Liver (tissue), 9 donors: ENCODE data around the gene KCNJ15. TPM values are rescaled to one million over a fixed set of nuclear protein-coding genes. Genes with fewer than 3 reads are reported as not detected.

Experiments
- DNase-seq: peaks from one replicate; pipeline ENCODE4 v3.0.0-alpha.2; 2017; ENCODE audit warnings: low spot score
- H3K27ac ChIP-seq, 2 donors: one replicate each; pipeline ENCODE4 v1.7.0; 2013; ENCODE audit warnings: inconsistent platforms in 2 of 2, low read length in 2 of 2, control low read depth in 1 of 2, low read depth in 1 of 2, mild to moderate bottlenecking in 1 of 2
- H3K27me3 ChIP-seq, 4 donors: one replicate each; pipeline versions ENCODE4 v1.6.1 to v1.7.0; 2013; ENCODE audit warnings: low read length in 3 of 4, inconsistent platforms in 1 of 4, mild to moderate bottlenecking in 1 of 4, moderate library complexity in 1 of 4; ENCODE audit not compliant: control insufficient read depth in 4 of 4, insufficient read depth in 4 of 4
- H3K36me3 ChIP-seq, 4 donors: one replicate each; pipeline versions ENCODE4 v1.6.1 to v1.7.0; 2013; ENCODE audit warnings: low read length in 3 of 4, mild to moderate bottlenecking in 3 of 4, low read depth in 1 of 4, moderate library complexity in 1 of 4; ENCODE audit not compliant: control insufficient read depth in 4 of 4, insufficient read depth in 3 of 4
- H3K4me1 ChIP-seq, 4 donors: one replicate each; pipeline versions ENCODE4 v1.6.1 to v1.7.0; 2013; ENCODE audit warnings: low read length in 3 of 4, mild to moderate bottlenecking in 3 of 4, moderate library complexity in 1 of 4; ENCODE audit not compliant: control insufficient read depth in 4 of 4, insufficient read depth in 4 of 4
- H3K4me3 ChIP-seq, 3 donors: one replicate each; pipeline versions ENCODE4 v1.6.1 to v1.7.0; 2013; ENCODE audit warnings: low read length in 3 of 3, control low read depth in 1 of 3, low read depth in 1 of 3, mild to moderate bottlenecking in 1 of 3
- H3K9ac ChIP-seq, 2 donors: one replicate each; pipeline ENCODE4 v1.7.0; 2013; ENCODE audit warnings: low read length in 2 of 2, mild to moderate bottlenecking in 2 of 2, moderate library complexity in 2 of 2, control low read depth in 1 of 2, low read depth in 1 of 2
- H3K9me3 ChIP-seq, 4 donors: one replicate each; pipeline versions ENCODE4 v1.6.1 to v1.7.0; 2013; ENCODE audit warnings: low read length in 3 of 4; ENCODE audit not compliant: control insufficient read depth in 4 of 4
- ATF3 ChIP-seq: IDR thresholded peaks from 2 replicates; pipeline ENCODE4 v1.6.1; 2016; ENCODE audit warnings: antibody characterized with exemption
- CTCF ChIP-seq: fragments of 150-350 bp; IDR thresholded peaks from 2 replicates; pipeline ENCODE4 v1.5.1; 2017; ENCODE audit warnings: improper control_type of control experiment, low read depth, low read length; ENCODE audit not compliant: missing input control
- EGR1 ChIP-seq, 2 donors: IDR thresholded peaks; 2 replicates each; pipeline ENCODE4 v1.6.1; 2016 to 2018; ENCODE audit warnings: antibody characterized with exemption in 2 of 2, low read depth in 2 of 2
- FOXA1 ChIP-seq: IDR thresholded peaks from 2 replicates; pipeline ENCODE4 v1.6.1; 2016; ENCODE audit warnings: antibody characterized with exemption
- FOXA2 ChIP-seq: IDR thresholded peaks from 2 replicates; pipeline ENCODE4 v1.6.1; 2016; ENCODE audit warnings: antibody characterized with exemption
- GABPA ChIP-seq, 2 donors: IDR thresholded peaks in 1 of 2; conservative IDR thresholded peaks in 1 of 2; 2 replicates each; pipeline ENCODE4 v1.6.1; 2016; ENCODE audit warnings: antibody characterized with exemption in 2 of 2, mild to moderate bottlenecking in 1 of 2, moderate library complexity in 1 of 2
- HNF4A ChIP-seq, 2 donors: conservative IDR thresholded peaks; 2 replicates each; pipeline ENCODE4 v1.6.1; 2016; ENCODE audit warnings: antibody characterized with exemption in 2 of 2, mild to moderate bottlenecking in 2 of 2
- HNF4G ChIP-seq: IDR thresholded peaks from 2 replicates; pipeline ENCODE4 v1.6.1; 2016; ENCODE audit warnings: antibody characterized with exemption
- JUND ChIP-seq, 2 donors: IDR thresholded peaks; 2 replicates each; pipeline ENCODE4 v1.6.1; 2016; ENCODE audit warnings: antibody characterized with exemption in 2 of 2
- MAX ChIP-seq: IDR thresholded peaks from 2 replicates; pipeline ENCODE4 v1.6.1; 2016; ENCODE audit warnings: antibody characterized with exemption
- NR2F2 ChIP-seq: IDR thresholded peaks from 2 replicates; pipeline ENCODE4 v1.6.1; 2016; ENCODE audit warnings: antibody characterized with exemption
- RAD21 ChIP-seq, 2 donors: IDR thresholded peaks; 2 replicates each; pipeline ENCODE4 v1.6.1; 2016; ENCODE audit warnings: antibody characterized with exemption in 2 of 2, mild to moderate bottlenecking in 2 of 2
- REST ChIP-seq: IDR thresholded peaks from 2 replicates; pipeline ENCODE4 v1.6.1; 2016; ENCODE audit warnings: antibody characterized with exemption, mild to moderate bottlenecking
- RXRA ChIP-seq, 2 donors: IDR thresholded peaks; 2 replicates each; pipeline ENCODE4 v1.6.1; 2017 to 2018; ENCODE audit warnings: antibody characterized with exemption in 2 of 2, mild to moderate bottlenecking in 1 of 2
- SP1 ChIP-seq: IDR thresholded peaks from 2 replicates; pipeline ENCODE4 v1.6.1; 2018; ENCODE audit warnings: antibody characterized with exemption, mild to moderate bottlenecking
- TAF1 ChIP-seq: conservative IDR thresholded peaks from 2 replicates; pipeline ENCODE4 v1.6.1; 2016; ENCODE audit warnings: antibody characterized with exemption, mild to moderate bottlenecking
- YY1 ChIP-seq: IDR thresholded peaks from 2 replicates; pipeline ENCODE4 v1.6.1; 2016; ENCODE audit warnings: antibody characterized with exemption, mild to moderate bottlenecking
- ZBTB33 ChIP-seq: IDR thresholded peaks from 2 replicates; pipeline ENCODE4 v1.6.1; 2016; ENCODE audit warnings: antibody characterized with exemption
- WGBS: extraction: QIAGEN DNeasy Blood & Tissue Kit; methylation state at CpG from one replicate; pipeline ENCODE4 v1.1.7; 2013; 5-methylcytosine and 5-hydroxymethylcytosine counted together
- polyA plus RNA-seq, 2 donors: library from polyadenylated mRNA; stranded (reverse) in 1 of 2; unstranded in 1 of 2; fragments of 200-250 nt in 1 of 2; fragments of >200 nt in 1 of 2; fragmentation: Nextera tagmentation in 1 of 2; extraction: Ambion mirVana in 1 of 2; gene quantifications; one replicate each; pipeline versions ENCODE4 v1.2.1 to v1.2.3, GENCODE V29; 2013 to 2015
- total RNA-seq, 2 donors: library from RNA; depleted of rRNA; stranded (reverse); fragments of >200 nt; gene quantifications; one replicate each; pipeline ENCODE4 v1.2.3, GENCODE V29; 2014
- donor health status: healthy.
- donor health status: healthy.
- donor health status: healthy.
- donor health status: healthy.
- donor health status: healthy.

Gene KCNJ15
- total and polyA plus RNA-seq, 4 donors: 0.61 to 4.8 (median 2.2) TPM

- Histone ChIP-seq H3K27ac (no peak overlapping the region), H3K9ac (no peak overlapping the region), H3K36me3 (no peaks in the 10 kb centered on the region), H3K9me3 (peaks cover 2 to 4% (median 2%) of the 10 kb centered on the region in 4 donors), H3K27me3 (peaks cover 0 to 8% (median 2%) of the 10 kb centered on the region in 4 donors), H3K4me1 (no peaks in the 10 kb centered on the region), H3K4me3 (no peak overlapping the region)
- TF ChIP-seq CTCF (no peak), EGR1 (IDR thresholded peaks at IDR 0.05; ENCODE audit: low read depth in 2 of 2) (no peak), RXRA (IDR thresholded peaks at IDR 0.05) (no peak), TAF1 (no peak), ZBTB33 (no peak), MAX (no peak), FOXA1 (no peak), FOXA2 (no peak), HNF4G (no peak), REST (no peak), YY1 (no peak), NR2F2 (no peak), GABPA (IDR thresholded peaks at IDR 0.05 in 1 of 2, conservative IDR thresholded peaks at IDR 0.05 in 1 of 2) (no peak), SP1 (no peak), HNF4A (conservative IDR thresholded peaks at IDR 0.05) (no peak), JUND (IDR thresholded peaks at IDR 0.05) (no peak), RAD21 (IDR thresholded peaks at IDR 0.05) (no peak), ATF3 (no peak)
- DNase-seq: no peak
- 64% methylated on average over 6 of the region's 6 CpGs for WGBS
Observed at GRCh38 chr21:38208118-38208517, 48.7 kb upstream of the KCNJ15 start.
